IPS-15b (cell line): ENCODE measurements around the gene RUNDC1.
"Not testable (repeated sequence)": the region's sequence is repeated elsewhere in the genome, so short reads cannot be mapped to it uniquely, and the experiment has no call there.

Experiments used
- H3K27me3 ChIP-seq: one replicate; pipeline ENCODE4 v1.6.1; 2013; ENCODE audit warnings: low read length; ENCODE audit not compliant: control insufficient read depth, insufficient read depth
- H3K36me3 ChIP-seq: one replicate; pipeline ENCODE4 v1.6.1; 2013; ENCODE audit warnings: low read length; ENCODE audit not compliant: control insufficient read depth, insufficient read depth
- H3K4me1 ChIP-seq: one replicate; pipeline ENCODE4 v1.6.1; 2013; ENCODE audit warnings: mild to moderate bottlenecking, low read length; ENCODE audit not compliant: control insufficient read depth, insufficient read depth
- H3K4me3 ChIP-seq: one replicate; pipeline ENCODE4 v1.5.1; 2013; ENCODE audit warnings: low read depth, low read length
- H3K9ac ChIP-seq: one replicate; pipeline ENCODE4 v1.6.1; 2013; ENCODE audit warnings: low read depth, mild to moderate bottlenecking, low read length
- H3K9me3 ChIP-seq: one replicate; pipeline ENCODE4 v1.6.1; 2013; ENCODE audit warnings: mild to moderate bottlenecking, low read length; ENCODE audit not compliant: control insufficient read depth, insufficient read depth

RUNDC1 gene

GRCh38 chr17:42980274-42980765 lies at the start of gene RUNDC1:
RUNDC1 (plus strand) TSS chr17:42980565; CDS start chr17:42980577, 12 bp downstream.
- Histone ChIP-seq H3K36me3 (no peaks in the 10 kb centered on the region), H3K27me3 (no peaks in the 10 kb centered on the region)

GRCh38 chr17:42937712-42938596 lies 42.4 kb upstream of the RUNDC1 start:
- no peak overlapping the region for H3K4me3 ChIP-seq
- H3K9ac ChIP-seq: no peak overlapping the region
- no peaks in the 10 kb centered on the region for H3K4me1 ChIP-seq
- no peaks in the 10 kb centered on the region for H3K9me3 ChIP-seq
- no peaks in the 10 kb centered on the region for H3K36me3 ChIP-seq
- no peaks in the 10 kb centered on the region for H3K27me3 ChIP-seq

More at GRCh38 chr17:42980274-42980765, at the start of gene RUNDC1:
- Histone ChIP-seq H3K4me3 (peak within 1 kb of the TSS; percentile 94), H3K9ac (peak within 1 kb of the TSS; percentile 70), H3K4me1 (no peaks in the 10 kb centered on the region), H3K9me3 (no peaks in the 10 kb centered on the region)

- Histone ChIP-seq H3K9me3 (no peaks in the 10 kb centered on the region), H3K27me3 (no peaks in the 10 kb centered on the region), H3K4me3 (no peak overlapping the region), H3K9ac (no peak overlapping the region), H3K36me3 (no peaks in the 10 kb centered on the region), H3K4me1 (no peaks in the 10 kb centered on the region)
Measured at GRCh38 chr17:42944211-42944610, 36.2 kb upstream of the RUNDC1 start.

- H3K36me3 ChIP-seq: peaks cover 9% of the 10 kb centered on the region
- no peaks in the 10 kb centered on the region for H3K9me3 ChIP-seq
- no peak overlapping the region for H3K4me3 ChIP-seq
- H3K27me3 ChIP-seq: no peaks in the 10 kb centered on the region
- no peak overlapping the region for H3K9ac ChIP-seq
- H3K4me1 ChIP-seq: no peaks in the 10 kb centered on the region
Measured at GRCh38 chr17:42946812-42947211, 33.6 kb upstream of the RUNDC1 start.

GRCh38 chr17:42950044-42950783 lies 30.2 kb upstream of the RUNDC1 start:
- no peaks in the 10 kb centered on the region for H3K9me3 ChIP-seq
- H3K27me3 ChIP-seq: no peaks in the 10 kb centered on the region
- H3K36me3 ChIP-seq: peaks cover 22% of the 10 kb centered on the region
- no peak overlapping the region for H3K4me3 ChIP-seq
- H3K9ac ChIP-seq: no peak overlapping the region
- H3K4me1 ChIP-seq: no peaks in the 10 kb centered on the region

- peaks cover 38% of the 10 kb centered on the region for H3K36me3 ChIP-seq
- no peak overlapping the region for H3K9ac ChIP-seq
Measured at GRCh38 chr17:42953669-42954068, 26.7 kb upstream of the RUNDC1 start.

GRCh38 chr17:42964161-42964932 lies 16.0 kb upstream of the RUNDC1 start, which contains the start of gene AARSD1:
AARSD1 (minus strand) TSS chr17:42964454; CDS start chr17:42964440, 14 bp downstream.
- Histone ChIP-seq H3K36me3 (peaks cover 16% of the 10 kb centered on the region), H3K4me3 (peak within 1 kb of the TSS; percentile 88), H3K4me1 (no peaks in the 10 kb centered on the region), H3K27me3 (no peaks in the 10 kb centered on the region), H3K9ac (peak within 1 kb of the TSS; percentile 81), H3K9me3 (no peaks in the 10 kb centered on the region)

More at GRCh38 chr17:42953669-42954068, 26.7 kb upstream of the RUNDC1 start:
- H3K4me1 ChIP-seq: no peaks in the 10 kb centered on the region
- H3K4me3 ChIP-seq: no peak overlapping the region
- no peaks in the 10 kb centered on the region for H3K27me3 ChIP-seq
- H3K9me3 ChIP-seq: no peaks in the 10 kb centered on the region

- Histone ChIP-seq H3K36me3 (no peaks in the 10 kb centered on the region), H3K27me3 (no peaks in the 10 kb centered on the region), H3K4me1 (no peaks in the 10 kb centered on the region), H3K4me3 (no peak overlapping the region), H3K9ac (no peak overlapping the region), H3K9me3 (no peaks in the 10 kb centered on the region)
Measured at GRCh38 chr17:42967925-42968324, 12.4 kb upstream of the RUNDC1 start.

GRCh38 chr17:42969001-42969581 lies 11.3 kb upstream of the RUNDC1 start:
- Histone ChIP-seq H3K36me3 (no peaks in the 10 kb centered on the region), H3K9ac (no peak overlapping the region), H3K9me3 (no peaks in the 10 kb centered on the region), H3K4me1 (no peaks in the 10 kb centered on the region), H3K27me3 (no peaks in the 10 kb centered on the region), H3K4me3 (no peak overlapping the region)

- no peaks in the 10 kb centered on the region for H3K4me1 ChIP-seq
- H3K9ac ChIP-seq: no peak overlapping the region
- H3K36me3 ChIP-seq: no peaks in the 10 kb centered on the region
- H3K4me3 ChIP-seq: no peak overlapping the region
- H3K9me3 ChIP-seq: no peaks in the 10 kb centered on the region
- H3K27me3 ChIP-seq: no peaks in the 10 kb centered on the region
Measured at GRCh38 chr17:42971589-42971988, 8.8 kb upstream of the RUNDC1 start.

- not testable (repeated sequence) for H3K9me3 ChIP-seq, H3K36me3 ChIP-seq, H3K4me1 ChIP-seq, H3K27me3 ChIP-seq, H3K9ac ChIP-seq, H3K4me3 ChIP-seq
Measured at GRCh38 chr17:42973323-42973722, 7.0 kb upstream of the RUNDC1 start.
